GM19438 (cell line): ENCODE data around the gene SOD2.
A peak's percentile ranks its signal among the peaks of the same experiment; 100 is the strongest.
"Not testable (repeated sequence)": the region's sequence is repeated elsewhere in the genome, so short reads cannot be mapped to it uniquely, and the experiment has no call there.

Source experiments
- ATAC-seq: cut with Tn5 transposase; IDR thresholded peaks from one replicate; pipeline ENCODE4 v1.9.1; 2021; ENCODE audit warnings: low read depth; ENCODE audit not compliant: unreplicated experiment

The SOD2 gene

GRCh38 chr6:159684013-159684304, 9.1 kb downstream of the SOD2 start:
- ATAC-seq: no peak

DNA sequence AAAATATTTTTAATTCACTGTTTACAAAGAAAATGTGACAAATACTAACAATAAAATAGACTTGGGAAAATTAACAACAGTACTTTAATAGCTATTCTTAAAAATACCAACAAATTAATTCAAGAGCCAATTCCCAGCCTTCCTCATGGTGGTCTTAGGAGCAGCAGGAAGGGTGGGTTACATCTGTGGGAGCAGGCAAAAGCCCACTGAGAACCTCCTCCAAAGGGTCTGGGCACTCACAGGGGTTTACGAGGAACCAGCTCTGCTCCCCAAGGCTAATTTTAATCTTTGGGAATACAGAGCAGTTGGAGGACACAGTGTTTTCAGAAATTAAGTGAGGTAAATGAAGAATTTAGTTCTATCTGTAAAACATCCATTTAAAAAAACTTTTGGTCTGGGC, 10.2 kb downstream of the SOD2 start:
- ATAC-seq: no peak

DNA sequence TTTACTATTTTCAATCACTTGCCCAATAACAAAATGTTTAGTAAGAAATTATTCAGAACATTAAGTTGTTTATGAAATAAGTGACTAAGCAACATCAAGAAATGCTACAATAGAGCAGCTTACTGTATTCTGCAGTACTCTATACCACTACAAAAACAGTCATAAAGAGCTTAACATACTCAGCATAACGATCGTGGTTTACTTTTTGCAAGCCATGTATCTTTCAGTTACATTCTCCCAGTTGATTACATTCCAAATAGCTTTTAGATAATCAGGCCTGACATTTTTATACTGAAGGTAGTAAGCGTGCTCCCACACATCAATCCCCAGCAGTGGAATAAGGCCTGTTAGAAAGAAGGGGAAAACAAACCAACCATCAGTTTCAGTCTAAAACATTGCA, 10.7 kb downstream of the SOD2 start:
- no peak for ATAC-seq

GRCh38 chr6:159681191-159681880, 11.7 kb downstream of the SOD2 start:
- no peak for ATAC-seq

DNA sequence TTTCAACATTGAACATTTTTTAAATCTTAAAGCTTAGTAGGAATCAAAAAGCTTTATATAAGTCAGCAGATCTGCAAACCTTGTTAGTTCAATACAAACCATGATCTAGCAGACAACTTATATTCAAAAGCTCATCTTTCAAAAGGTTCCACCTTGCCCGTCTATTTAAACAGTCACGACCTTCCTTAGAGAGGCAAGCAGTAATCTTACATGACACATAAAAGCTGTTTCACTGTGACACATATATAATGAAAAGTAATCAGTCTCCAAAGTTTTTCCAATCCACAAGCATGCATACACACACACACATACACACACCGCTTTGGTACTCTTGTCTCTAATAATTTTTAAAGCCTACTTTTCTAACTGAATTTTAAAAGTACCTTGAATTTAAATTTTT, 12.9 kb downstream of the SOD2 start:
- ATAC-seq: no peak

DNA sequence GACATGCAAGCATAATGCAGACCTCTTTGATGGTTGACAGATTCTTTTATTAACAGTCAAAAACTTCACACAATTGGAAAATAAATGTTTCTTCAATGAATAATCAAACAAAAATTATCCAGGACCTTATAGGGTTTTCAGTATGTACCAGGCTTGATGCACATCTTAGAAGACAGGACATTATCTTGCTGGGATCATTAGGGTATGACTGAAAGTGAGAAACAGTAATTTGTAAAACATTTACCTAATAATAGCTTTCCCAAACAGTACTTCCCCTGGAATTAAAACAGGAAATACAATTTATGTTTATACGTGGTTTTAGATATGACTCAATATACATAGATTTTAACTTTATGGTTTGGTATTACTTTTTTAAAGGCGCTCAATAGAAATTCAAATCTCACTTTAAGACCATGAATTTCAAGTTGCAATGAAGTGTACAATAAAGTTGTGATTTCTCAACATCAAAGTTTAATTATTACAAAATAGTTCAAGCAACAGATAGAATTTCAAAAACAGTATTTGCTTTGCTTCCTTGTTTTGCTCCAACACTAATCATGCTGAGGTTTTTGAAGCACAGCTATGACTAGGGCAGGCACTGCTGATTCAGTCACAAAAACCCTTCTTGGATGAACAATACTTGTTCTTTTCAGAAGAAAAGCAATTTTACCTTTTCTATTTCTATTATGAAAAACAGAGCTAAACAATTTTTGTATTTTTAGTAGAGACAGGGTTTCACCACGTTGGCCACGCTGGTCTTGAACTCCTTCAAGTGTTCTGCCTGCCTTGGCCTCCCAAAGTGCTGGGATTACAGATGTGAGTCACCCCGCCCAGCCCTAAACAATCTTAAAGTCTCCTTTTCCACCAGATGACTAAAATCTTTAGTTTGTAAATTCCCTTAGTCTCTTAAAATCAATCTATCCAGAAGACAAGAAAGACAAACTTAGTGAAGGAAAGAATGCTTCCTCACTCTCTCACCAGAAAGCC, 13.7 kb downstream of the SOD2 start:
- ATAC-seq: no peak

DNA sequence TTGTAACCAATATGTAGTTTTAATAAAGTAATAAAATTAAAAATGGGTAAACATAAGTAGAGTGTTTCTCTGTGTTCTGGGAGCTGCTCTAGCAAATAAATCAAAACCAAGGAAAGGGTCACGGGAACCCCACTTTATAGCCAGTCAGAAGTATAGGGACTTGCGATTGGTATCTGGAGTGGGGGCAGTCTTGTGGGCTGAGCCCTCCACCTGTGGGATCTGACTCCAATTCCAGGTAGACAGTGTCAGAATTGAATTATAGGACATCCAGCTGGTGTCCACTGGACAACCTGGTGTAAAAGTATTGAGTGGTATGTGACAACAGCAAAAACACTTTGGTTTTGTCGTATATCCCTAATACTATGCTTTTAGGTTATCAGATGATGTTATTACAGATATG, 14.5 kb downstream of the SOD2 start:
- no peak for ATAC-seq

DNA sequence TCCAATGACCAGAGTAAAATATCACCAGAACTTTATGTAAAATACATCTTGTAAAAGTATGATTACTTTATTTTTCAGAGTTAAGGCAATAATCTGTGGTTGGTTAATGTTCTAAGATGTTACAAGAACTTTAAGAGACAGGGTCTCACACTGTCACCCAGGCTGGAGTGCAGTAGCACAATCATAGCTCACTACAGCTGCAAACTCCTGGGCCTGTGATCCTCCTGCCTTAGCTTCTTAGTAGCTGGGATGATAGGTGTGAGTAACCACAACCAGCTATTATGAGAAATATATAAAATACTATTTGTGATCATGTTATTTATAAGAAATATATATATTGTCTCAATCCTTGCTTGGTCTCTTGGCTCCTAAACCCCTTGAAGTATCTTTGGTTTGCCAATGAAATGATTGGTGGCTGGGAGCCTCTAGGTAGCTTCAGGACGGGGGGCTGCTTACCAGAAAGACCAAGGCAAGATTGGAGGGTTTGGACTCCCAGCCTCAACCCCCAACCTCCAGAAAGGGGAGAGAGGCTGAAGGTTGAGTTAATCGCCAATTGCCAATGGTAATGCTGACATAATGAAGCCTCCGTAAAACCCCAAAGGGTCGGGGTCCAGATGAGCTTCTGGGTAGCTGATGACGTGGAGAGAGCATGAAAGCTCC, 15.4 kb downstream of the SOD2 start:
- ATAC-seq: no peak

GRCh38 chr6:159676890-159677505, 16.0 kb downstream of the SOD2 start:
- ATAC-seq: no peak

DNA sequence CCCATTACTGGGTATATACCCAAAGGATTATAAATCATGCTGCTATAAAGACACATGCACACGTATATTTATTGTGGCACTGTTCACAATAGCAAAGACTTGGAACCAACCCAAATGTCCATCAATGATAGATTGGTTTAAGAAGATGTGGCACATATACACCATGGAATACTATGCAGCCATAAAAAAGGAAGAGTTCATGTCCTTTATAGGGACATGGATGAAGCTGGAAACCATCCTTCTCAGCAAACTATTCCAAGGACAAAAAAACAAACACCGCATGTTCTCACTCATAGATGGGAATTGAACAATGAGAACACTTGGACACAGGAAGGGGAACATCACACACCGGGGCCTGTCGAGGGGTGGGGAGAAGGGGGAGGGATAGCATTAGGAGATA, 16.8 kb downstream of the SOD2 start:
- not testable (repeated sequence) for ATAC-seq

- no peak for ATAC-seq
Observed at GRCh38 chr6:159665868-159666635, 27.0 kb downstream of the SOD2 start.

DNA sequence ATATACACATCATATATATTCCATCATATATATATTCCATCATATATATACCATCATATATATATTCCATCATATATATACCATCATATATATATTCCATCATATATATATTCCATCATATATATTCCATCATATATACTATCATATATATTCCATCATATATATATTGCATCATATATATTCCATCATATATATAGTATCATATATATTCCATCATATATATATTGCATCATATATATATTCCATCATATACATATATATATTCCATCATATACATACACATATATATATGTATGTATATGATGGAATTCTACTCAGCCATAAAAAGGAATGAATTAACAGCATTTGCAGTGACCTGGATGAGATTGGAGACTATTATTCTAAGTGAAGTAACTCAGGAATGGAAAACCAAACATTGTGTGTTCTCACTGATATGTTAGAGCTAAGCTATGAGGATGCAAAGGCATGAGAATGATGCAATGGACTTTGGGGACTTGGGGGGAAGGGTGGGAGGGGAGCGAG, 29.6 kb downstream of the SOD2 start:
- not testable (repeated sequence) for ATAC-seq

- ATAC-seq: not testable (repeated sequence)
Observed at GRCh38 chr6:159661977-159662376, 31.1 kb downstream of the SOD2 start.

DNA sequence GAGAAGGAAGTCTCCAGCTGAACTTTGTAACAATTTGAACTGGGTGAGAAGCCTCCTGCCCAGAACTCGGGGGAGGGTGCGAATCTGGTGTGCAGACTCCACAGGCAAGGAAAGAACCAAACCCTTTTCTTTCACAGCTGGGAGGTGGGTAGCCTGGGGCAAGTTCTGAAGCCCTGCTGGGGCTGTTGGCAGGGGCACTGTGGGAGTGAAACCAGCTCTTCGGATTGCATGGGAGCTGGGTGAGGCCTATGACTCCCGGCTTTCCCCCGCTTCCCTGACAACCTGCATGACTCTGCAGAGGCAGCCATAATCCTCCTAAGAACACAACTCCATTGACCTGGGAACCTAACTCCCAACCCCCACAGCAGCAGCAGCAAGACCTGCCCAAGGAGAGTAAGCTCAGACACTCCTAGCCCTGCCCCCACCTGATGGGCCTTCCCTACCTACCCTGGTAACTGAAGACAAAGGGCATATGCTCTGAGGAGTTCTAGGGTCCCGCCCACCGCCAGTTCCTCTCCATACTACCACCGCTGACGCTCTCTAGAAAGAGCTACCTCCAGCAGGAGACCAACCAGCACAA, 37.5 kb downstream of the SOD2 start:
- no peak for ATAC-seq

GRCh38 chr6:159654483-159655098, 38.5 kb downstream of the SOD2 start:
- no peak for ATAC-seq

- ATAC-seq: no peak
Observed at GRCh38 chr6:159650314-159650713, 42.7 kb downstream of the SOD2 start.

- no peak for ATAC-seq
Observed at GRCh38 chr6:159649441-159649840, 43.6 kb downstream of the SOD2 start.

DNA sequence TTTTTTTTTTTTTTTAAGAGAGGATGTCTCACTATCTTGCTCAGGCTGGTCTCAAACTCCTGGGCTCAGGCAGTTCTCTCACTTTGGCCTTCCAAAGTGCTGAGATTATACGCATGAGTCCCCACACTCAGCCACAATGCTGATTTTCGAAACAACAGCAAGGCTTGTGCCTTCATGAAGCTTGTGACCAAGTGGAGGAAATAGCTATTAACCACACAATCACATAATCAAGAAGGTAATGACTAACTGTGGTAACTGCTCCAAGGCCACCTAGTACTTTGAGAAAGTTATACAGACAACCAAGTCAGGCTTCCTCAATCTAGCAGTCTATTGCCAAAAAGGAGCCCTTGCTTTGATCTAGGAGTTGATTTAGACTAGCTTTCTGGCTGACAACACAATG, 46.3 kb downstream of the SOD2 start:
- peak; percentile 99 for ATAC-seq

GRCh38 chr6:159646116-159646515, 46.9 kb downstream of the SOD2 start:
- ATAC-seq: no peak
